Peyer's patch (tissue), 4 donors: ENCODE data around the gene CTSH. TPM values are rescaled to one million over a fixed set of nuclear protein-coding genes. Genes with fewer than 3 reads are reported as not detected.

Source experiments
- DNase-seq, 3 donors: peaks; one replicate each; pipeline ENCODE4 v3.0.0-alpha.2; 2017 to 2019
- H3K27ac ChIP-seq, 4 donors: fragments of 200-600 bp; sonication (generic); one replicate each; pipeline ENCODE4 v1.5.1; 2016 to 2019
- H3K27me3 ChIP-seq, 2 donors: fragments of 200-600 bp; sonication (generic); one replicate each; pipeline ENCODE4 v1.5.1; 2019
- H3K36me3 ChIP-seq, 3 donors: fragments of 200-600 bp; sonication (generic); one replicate each; pipeline ENCODE4 v1.5.1; 2016 to 2019
- H3K4me1 ChIP-seq, 4 donors: fragments of 200-600 bp; sonication (generic); one replicate each; pipeline ENCODE4 v1.5.1; 2016 to 2019
- H3K4me3 ChIP-seq, 4 donors: fragments of 200-600 bp; sonication (generic); 1 replicate in 3 of 4; 2 replicates in 1 of 4; pipeline ENCODE4 v1.5.1; 2016 to 2019; ENCODE audit warnings: mild to moderate bottlenecking in 1 of 4
- H3K9me3 ChIP-seq, 4 donors: fragments of 200-600 bp; sonication (generic); one replicate each; pipeline ENCODE4 v1.5.1; 2016 to 2019; ENCODE audit warnings: mild to moderate bottlenecking in 1 of 4
- CTCF ChIP-seq, 6 experiments: fragments of 450-650 bp in 4 of 6; fragments of 200-600 bp in 2 of 6; sonication (generic) in 1 of 6; IDR thresholded peaks; one replicate each; pipeline ENCODE4 v1.5.1; 2017 to 2019; ENCODE audit warnings: antibody characterized with exemption in 6 of 6, mild to moderate bottlenecking in 3 of 6, moderate library complexity in 1 of 6
- POLR2A ChIP-seq, 2 donors: fragments of 450-650 bp; IDR thresholded peaks; one replicate each; pipeline ENCODE4 v1.5.1; 2017; ENCODE audit warnings: antibody characterized with exemption in 2 of 2, mild to moderate bottlenecking in 2 of 2, moderate library complexity in 2 of 2
- total RNA-seq, 4 donors: library from RNA; depleted of rRNA; stranded (reverse); fragments of >200 nt; gene quantifications; one replicate each; pipeline ENCODE4 v1.1.0, GENCODE V29; 2016

The CTSH gene
- total RNA-seq, 4 donors from 2014 or later = 99.9 to 198 (median 161) TPM

DNA sequence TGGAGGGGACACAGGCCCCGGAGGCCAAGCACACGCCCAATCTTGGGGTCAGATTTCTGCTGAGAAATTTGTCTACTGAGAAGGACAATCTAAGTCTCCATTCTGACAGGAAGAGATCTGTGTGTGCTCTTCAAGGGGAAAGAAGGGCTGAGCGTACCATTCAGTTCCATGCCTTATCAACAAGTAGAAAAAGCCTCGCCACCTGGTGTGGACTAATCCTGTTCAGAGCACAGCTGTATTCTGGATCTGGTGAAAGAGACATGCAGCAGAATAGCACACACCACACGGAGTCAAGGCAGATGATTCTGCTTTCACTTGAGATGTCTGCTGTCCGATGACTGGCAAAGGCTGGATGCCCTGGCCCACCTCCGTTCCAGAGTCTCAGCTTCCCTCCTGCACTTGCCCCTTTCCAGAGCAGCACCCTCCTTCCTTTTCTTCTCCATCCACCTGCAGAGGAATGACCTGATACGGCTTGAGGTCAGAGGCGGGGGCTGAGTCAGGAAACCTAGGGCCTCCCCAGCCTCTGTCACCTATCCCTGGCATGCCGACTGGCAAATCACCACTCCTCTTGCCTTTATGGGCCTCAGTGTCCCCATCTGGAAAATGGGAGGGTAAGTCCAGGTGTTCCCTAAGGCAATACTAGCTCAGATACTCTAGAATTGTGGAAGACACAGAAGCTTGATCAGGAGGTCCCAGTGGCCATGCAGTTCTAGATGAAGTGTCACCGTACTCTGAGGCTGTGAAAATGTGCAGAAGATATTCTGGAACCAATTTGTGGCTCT lies 36.9 kb upstream of the CTSH start:
- no peak overlapping the region for H3K27ac ChIP-seq
- H3K4me1 ChIP-seq = peaks cover 0 to 19% (median 0%) of the 10 kb centered on the region in 4 donors
- no peak for DNase-seq
- H3K4me3 ChIP-seq = no peak overlapping the region
- no peaks in the 10 kb centered on the region for H3K36me3 ChIP-seq
- no peaks in the 10 kb centered on the region for H3K9me3 ChIP-seq
- no peaks in the 10 kb centered on the region for H3K27me3 ChIP-seq
- TF ChIP-seq CTCF (IDR thresholded peaks at IDR 0.05) (no peak), POLR2A (IDR thresholded peaks at IDR 0.05) (no peak)

DNA sequence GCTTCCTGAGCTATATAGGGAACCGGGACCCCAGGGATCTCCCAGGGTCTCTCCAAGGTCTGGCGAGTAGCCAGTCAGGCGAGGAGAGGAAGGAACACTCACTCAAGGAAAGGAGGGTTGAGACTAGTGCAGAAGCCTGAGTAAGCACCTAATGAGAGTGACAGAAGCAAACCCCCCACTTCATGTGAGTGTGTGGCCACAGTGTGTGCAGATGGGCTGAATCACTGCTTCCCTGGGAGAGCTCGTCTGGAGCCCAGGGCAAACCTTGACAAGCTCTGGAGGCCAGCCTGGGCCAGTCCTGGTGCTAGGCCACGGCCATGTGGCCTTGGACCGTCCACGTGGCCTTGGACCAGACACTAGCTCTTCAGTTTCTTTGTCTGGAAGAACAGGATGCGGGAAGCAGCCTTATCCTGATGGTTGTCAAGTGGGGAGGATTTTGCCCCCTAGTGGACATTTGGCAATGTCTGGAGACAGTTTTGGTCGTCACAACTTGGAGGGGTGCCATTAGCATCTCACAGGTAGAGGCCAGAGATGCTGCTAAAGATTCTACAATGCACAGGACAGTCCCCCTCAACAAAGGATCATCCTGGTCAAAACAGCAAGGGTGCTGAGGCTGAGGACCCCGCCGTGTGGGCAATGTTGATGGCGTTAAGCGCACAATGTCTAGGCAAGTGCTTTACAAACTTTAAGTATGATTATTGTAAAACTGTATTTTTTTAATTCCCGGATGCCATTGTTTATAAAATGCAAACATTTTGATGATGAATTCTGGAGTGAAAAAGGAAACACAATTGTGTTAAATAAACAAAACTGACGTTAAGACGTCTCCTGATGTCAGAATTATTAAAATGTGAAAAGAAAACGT lies 34.8 kb upstream of the CTSH start:
- Histone ChIP-seq H3K4me1 (peaks cover 0 to 19% (median 0%) of the 10 kb centered on the region in 4 donors), H3K27me3 (no peaks in the 10 kb centered on the region), H3K9me3 (no peaks in the 10 kb centered on the region), H3K4me3 (peak overlapping the region in 1 of 4 donors; percentile 7), H3K36me3 (no peaks in the 10 kb centered on the region), H3K27ac (peak overlapping the region in 1 of 4 donors; percentile 59)
- peak; percentile 31 to 76 (median 70) for TF ChIP-seq CTCF (IDR thresholded peaks at IDR 0.05)
- TF ChIP-seq POLR2A (IDR thresholded peaks at IDR 0.05) = no peak
- peak in 2 of 3 donors; percentile 47 to 85 for DNase-seq

DNA sequence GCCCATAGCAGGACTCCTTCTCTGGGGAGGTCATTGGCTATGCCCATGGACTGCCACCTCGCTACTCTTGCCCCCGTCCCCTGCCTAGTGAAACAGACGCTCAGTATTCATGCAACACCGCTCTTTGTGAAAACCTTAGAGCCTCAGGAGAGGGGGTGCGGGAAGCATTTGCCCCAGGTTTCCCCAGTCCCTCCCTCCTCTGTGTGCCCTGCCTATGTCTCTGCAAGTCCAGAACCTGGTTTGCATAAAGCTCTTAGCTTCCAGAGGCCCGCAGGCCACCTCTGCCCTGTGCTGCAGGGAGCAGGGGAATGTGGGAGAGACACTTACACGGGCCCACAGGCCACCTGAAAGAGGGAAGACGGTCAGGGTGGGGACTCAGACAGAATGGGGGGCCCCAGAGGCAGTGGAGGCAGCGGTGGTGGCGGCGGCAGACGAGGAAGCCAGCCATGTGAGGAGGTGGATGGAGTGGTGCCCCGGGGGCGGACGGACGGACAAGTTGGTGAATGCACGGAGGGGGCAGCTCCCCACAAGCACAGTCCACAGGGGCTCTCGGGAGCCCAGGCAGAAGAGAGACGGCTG lies 33.8 kb upstream of the CTSH start:
- peak overlapping the region in 1 of 4 donors; percentile 59 for H3K27ac ChIP-seq
- peak overlapping the region in 1 of 4 donors; percentile 7 for H3K4me3 ChIP-seq
- H3K4me1 ChIP-seq = peaks cover 0 to 19% (median 0%) of the 10 kb centered on the region in 4 donors
- H3K36me3 ChIP-seq = no peaks in the 10 kb centered on the region
- H3K27me3 ChIP-seq = no peaks in the 10 kb centered on the region
- no peaks in the 10 kb centered on the region for H3K9me3 ChIP-seq
- TF ChIP-seq CTCF (IDR thresholded peaks at IDR 0.05) (no peak), POLR2A (IDR thresholded peaks at IDR 0.05) (no peak)
- DNase-seq = no peak

GRCh38 chr15:78977591-78978347 lies 32.9 kb upstream of the CTSH start:
- no peak for TF ChIP-seq POLR2A (IDR thresholded peaks at IDR 0.05)
- no peak for TF ChIP-seq CTCF (IDR thresholded peaks at IDR 0.05)
- H3K9me3 ChIP-seq = no peaks in the 10 kb centered on the region
- no peak for DNase-seq
- H3K4me3 ChIP-seq = no peak overlapping the region
- H3K36me3 ChIP-seq = no peaks in the 10 kb centered on the region
- no peaks in the 10 kb centered on the region for H3K27me3 ChIP-seq
- peaks cover 0 to 19% (median 0%) of the 10 kb centered on the region in 4 donors for H3K4me1 ChIP-seq
- H3K27ac ChIP-seq = peak overlapping the region in 1 of 4 donors; percentile 71

GRCh38 chr15:78977091-78977571 lies 32.3 kb upstream of the CTSH start:
- Histone ChIP-seq H3K27me3 (no peaks in the 10 kb centered on the region), H3K4me3 (no peak overlapping the region), H3K27ac (peak overlapping the region in 2 of 4 donors; percentile 22 to 71), H3K9me3 (no peaks in the 10 kb centered on the region), H3K4me1 (peaks cover 0 to 19% (median 0%) of the 10 kb centered on the region in 4 donors), H3K36me3 (no peaks in the 10 kb centered on the region)
- no peak for TF ChIP-seq POLR2A (IDR thresholded peaks at IDR 0.05)
- no peak for TF ChIP-seq CTCF (IDR thresholded peaks at IDR 0.05)
- DNase-seq = peak in 1 of 3 donors; percentile 34
